ENCODE results near the gene CD40.

CD40 gene

DNA sequence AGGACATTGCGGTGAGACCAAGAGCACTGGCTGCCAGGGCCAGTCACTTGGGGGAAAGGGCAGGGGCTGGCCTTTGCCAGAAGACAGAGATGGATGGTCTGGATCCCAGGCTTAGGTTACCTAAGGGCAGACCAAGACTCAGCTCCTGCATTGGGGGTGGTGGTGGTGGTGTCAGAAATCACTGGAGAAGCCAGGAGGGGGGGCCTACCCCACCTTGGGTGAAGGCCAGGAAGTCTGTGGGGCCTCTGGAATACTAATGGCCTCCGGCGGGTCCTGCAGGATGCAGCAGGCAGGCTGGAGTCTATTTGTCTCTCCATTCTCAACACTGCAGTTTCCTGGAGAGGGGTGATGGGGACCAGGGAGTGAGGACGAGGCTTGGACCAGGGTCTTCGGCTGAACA, 32.8 kb downstream of the CD40 start:
- Histone ChIP-seq H3K4me1 (no peaks in the 10 kb centered on the region), H3K36me3 (ENCODE audit: control insufficient read depth, insufficient read depth, low read length) (no peaks in the 10 kb centered on the region), H3K27me3 (ENCODE audit: control insufficient read depth, insufficient read depth, low read length) (no peaks in the 10 kb centered on the region), H3K4me3 (ENCODE audit: low read depth, low read length) (no peak overlapping the region), H3K79me2 (no peaks in the 10 kb centered on the region), H3K9ac (no peak overlapping the region), H3K9me3 (ENCODE audit: control insufficient read depth, low read length) (no peaks in the 10 kb centered on the region), H3K4me2 (ENCODE audit: low read length) (no peak overlapping the region), H3K27ac (no peak overlapping the region), H2AFZ (no peak overlapping the region)
- TF ChIP-seq, protein P1, sequence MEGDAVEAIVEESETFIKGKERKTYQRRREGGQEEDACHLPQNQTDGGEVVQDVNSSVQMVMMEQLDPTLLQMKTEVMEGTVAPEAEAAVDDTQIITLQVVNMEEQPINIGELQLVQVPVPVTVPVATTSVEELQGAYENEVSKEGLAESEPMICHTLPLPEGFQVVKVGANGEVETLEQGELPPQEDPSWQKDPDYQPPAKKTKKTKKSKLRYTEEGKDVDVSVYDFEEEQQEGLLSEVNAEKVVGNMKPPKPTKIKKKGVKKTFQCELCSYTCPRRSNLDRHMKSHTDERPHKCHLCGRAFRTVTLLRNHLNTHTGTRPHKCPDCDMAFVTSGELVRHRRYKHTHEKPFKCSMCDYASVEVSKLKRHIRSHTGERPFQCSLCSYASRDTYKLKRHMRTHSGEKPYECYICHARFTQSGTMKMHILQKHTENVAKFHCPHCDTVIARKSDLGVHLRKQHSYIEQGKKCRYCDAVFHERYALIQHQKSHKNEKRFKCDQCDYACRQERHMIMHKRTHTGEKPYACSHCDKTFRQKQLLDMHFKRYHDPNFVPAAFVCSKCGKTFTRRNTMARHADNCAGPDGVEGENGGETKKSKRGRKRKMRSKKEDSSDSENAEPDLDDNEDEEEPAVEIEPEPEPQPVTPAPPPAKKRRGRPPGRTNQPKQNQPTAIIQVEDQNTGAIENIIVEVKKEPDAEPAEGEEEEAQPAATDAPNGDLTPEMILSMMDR (IDR thresholded peaks at IDR 0.05) = no peak

DNA sequence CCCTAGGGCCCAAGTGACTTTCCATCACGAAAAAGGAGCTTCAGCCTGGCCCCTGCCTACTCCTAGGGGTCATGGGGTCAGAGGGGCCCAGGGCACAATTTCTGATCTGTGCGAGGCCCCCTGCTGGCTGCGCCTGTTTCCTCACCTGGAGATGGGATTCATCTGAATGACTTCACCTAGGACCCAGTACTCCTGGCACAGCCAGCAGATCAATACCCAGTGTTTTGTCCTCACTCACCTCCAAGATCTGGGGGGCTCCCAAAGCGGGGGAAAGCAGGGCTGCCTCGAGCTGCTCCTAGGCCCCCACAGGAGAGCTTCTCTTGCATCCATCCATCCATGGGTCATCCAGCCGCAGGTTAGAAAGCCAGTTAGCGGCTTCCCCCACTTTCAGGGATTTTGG, 33.8 kb downstream of the CD40 start:
- Histone ChIP-seq H3K4me3 (ENCODE audit: low read depth, low read length) (no peak overlapping the region), H3K9me3 (ENCODE audit: control insufficient read depth, low read length) (no peaks in the 10 kb centered on the region), H3K9ac (no peak overlapping the region), H3K4me1 (no peaks in the 10 kb centered on the region), H3K4me2 (ENCODE audit: low read length) (no peak overlapping the region), H2AFZ (no peak overlapping the region), H3K36me3 (ENCODE audit: control insufficient read depth, insufficient read depth, low read length) (no peaks in the 10 kb centered on the region), H3K79me2 (no peaks in the 10 kb centered on the region), H3K27ac (no peak overlapping the region), H3K27me3 (ENCODE audit: control insufficient read depth, insufficient read depth, low read length) (no peaks in the 10 kb centered on the region)
- TF ChIP-seq, protein P1 (IDR thresholded peaks at IDR 0.05) = no peak

DNA sequence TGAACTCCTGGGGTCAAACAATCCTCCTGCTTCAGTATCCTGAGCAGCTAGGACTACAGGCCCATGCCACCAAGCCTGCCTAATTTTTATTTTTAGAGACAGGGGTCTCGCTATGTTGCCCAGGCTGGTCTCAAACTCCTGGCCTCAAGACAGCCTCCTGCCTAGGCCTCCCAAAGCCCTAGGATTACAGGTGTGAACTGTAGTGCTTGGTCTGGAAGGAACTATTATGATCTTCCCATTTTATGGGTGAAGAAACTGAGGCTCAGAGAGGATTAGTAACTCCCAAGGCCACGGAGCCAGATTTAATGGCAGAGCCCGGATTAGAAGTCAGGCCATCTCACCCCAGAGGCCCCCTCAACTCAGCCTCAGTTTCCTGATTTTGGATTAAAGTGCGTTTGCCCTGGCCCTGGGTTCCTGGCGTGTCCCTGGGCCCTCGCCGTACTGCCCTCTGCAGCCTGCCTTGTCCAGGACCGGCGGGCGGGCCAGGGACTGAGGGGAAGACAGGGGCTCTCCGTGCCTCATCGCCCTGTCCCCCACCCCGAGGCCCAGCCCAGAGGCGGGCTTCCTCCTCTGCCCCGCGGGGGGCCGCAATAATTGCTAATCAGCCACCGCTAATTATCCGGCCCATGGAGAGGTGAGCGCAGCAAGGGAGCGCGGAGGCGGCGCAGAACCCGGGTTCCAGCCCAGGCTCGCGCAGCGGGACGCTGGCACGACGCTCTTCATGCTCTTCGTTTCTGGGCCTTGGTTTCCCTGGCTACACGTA, 34.9 kb downstream of the CD40 start:
- TF ChIP-seq, protein P1 (IDR thresholded peaks at IDR 0.05) = no peak
- Histone ChIP-seq H3K27me3 (ENCODE audit: control insufficient read depth, insufficient read depth, low read length) (no peaks in the 10 kb centered on the region), H3K4me1 (no peaks in the 10 kb centered on the region), H3K4me3 (ENCODE audit: low read depth, low read length) (no peak overlapping the region), H3K79me2 (no peaks in the 10 kb centered on the region), H3K9me3 (ENCODE audit: control insufficient read depth, low read length) (no peaks in the 10 kb centered on the region), H3K4me2 (ENCODE audit: low read length) (no peak overlapping the region), H3K36me3 (ENCODE audit: control insufficient read depth, insufficient read depth, low read length) (no peaks in the 10 kb centered on the region), H3K27ac (no peak overlapping the region), H3K9ac (no peak overlapping the region), H2AFZ (no peak overlapping the region)

DNA sequence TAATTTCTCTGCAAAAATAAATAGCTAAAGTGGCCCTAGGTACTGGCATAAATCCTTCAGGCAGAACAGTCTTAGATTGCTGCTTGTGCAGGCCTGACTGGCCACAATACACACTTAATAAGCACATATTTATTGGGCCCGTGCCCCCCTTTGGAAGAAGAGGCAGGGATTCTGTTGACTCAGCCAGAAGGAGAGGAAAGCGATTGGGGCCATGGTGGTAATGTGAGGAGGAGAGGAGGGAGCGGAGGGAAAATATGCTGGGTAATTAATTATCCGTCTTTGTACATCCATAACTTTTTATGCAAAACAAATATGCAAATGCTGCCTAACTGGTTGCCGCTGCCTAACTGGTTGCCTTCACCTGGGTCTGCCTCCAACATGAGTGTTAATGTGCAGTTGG, 36.2 kb downstream of the CD40 start:
- Histone ChIP-seq H3K4me3 (ENCODE audit: low read depth, low read length) (no peak overlapping the region), H3K79me2 (no peaks in the 10 kb centered on the region), H2AFZ (no peak overlapping the region), H3K36me3 (ENCODE audit: control insufficient read depth, insufficient read depth, low read length) (no peaks in the 10 kb centered on the region), H3K27ac (no peak overlapping the region), H3K4me2 (ENCODE audit: low read length) (no peak overlapping the region), H3K9ac (no peak overlapping the region), H3K27me3 (ENCODE audit: control insufficient read depth, insufficient read depth, low read length) (no peaks in the 10 kb centered on the region), H3K4me1 (no peaks in the 10 kb centered on the region), H3K9me3 (ENCODE audit: control insufficient read depth, low read length) (no peaks in the 10 kb centered on the region)
- TF ChIP-seq, protein P1 (IDR thresholded peaks at IDR 0.05) = no peak

DNA sequence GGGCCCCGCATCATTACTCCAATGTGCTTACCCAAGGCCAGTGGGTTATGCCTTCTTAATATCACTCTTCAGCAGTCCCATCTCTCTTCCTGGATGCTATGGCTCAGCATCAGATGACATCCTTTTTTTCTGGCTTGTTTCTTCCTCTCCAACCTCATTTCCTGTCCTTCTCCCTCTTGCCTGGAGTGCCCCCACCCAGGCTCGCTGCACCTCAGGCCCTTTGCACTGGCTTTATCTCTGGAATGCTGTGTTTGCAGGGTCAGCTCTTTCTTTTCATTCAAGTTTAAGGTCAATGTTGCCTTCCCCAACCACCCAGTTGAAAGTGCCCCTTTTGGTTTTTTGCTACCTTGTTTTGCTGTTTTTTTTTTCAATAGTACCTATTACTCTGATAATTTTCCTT, 36.7 kb downstream of the CD40 start:
- no peak overlapping the region for H3K9ac ChIP-seq
- H3K27me3 ChIP-seq (ENCODE audit: control insufficient read depth, insufficient read depth, low read length) = no peaks in the 10 kb centered on the region
- no peaks in the 10 kb centered on the region for H3K9me3 ChIP-seq (ENCODE audit: control insufficient read depth, low read length)
- TF ChIP-seq, protein P1 (IDR thresholded peaks at IDR 0.05) = no peak
- H3K4me2 ChIP-seq (ENCODE audit: low read length) = no peak overlapping the region
- H3K36me3 ChIP-seq (ENCODE audit: control insufficient read depth, insufficient read depth, low read length) = no peaks in the 10 kb centered on the region
- H3K79me2 ChIP-seq = no peaks in the 10 kb centered on the region
- H3K27ac ChIP-seq = no peak overlapping the region
- no peak overlapping the region for H3K4me3 ChIP-seq (ENCODE audit: low read depth, low read length)
- no peak overlapping the region for H2AFZ ChIP-seq
- H3K4me1 ChIP-seq = no peaks in the 10 kb centered on the region

Measured in parathyroid adenoma (tissue), 2 donors.